ENCODE results near the gene RNU6-8. TPM values are rescaled to one million over a fixed set of nuclear protein-coding genes. Genes with fewer than 3 reads are reported as not detected.

Gene RNU6-8
- polyA plus RNA-seq, 1 of the 3 experiments (the other 2 are of a cell fraction): not detected

DNA sequence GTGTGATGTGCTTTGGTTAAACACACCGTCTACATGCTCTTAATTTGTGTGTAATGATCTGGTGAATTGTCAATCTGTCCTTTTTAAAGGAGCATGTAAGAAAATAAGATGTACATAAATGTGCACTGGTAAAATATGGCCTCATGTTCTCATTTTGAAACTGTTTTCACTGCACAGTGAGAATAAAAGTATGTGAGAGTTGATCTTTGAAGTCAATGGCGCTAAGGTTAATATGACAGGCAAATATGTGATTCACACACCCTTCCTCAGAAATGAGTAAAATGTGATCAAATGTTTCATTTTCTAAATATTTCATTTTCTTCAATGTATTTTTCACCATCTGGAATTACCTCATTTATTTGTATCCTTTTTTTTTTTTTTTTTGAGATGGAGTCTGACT is 9.5 kb downstream of the RNU6-8 start:
- H4K20me1 ChIP-seq (ENCODE audit: insufficient read depth): no peaks in the 10 kb centered on the region
- WGBS (ENCODE audit: low lambda C conversion rate): 82% methylated on average over 2 of the region's 2 CpGs
- no peak overlapping the region for H3K27ac ChIP-seq (ENCODE audit: low read depth in 2 of 2, low read length in 1 of 2)
- TF ChIP-seq, protein P1, sequence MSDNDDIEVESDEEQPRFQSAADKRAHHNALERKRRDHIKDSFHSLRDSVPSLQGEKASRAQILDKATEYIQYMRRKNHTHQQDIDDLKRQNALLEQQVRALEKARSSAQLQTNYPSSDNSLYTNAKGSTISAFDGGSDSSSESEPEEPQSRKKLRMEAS (IDR thresholded peaks at IDR 0.05; ENCODE audit: low read depth): no peak
- TF ChIP-seq EZH2phosphoT487 (IDR thresholded peaks at IDR 0.05; ENCODE audit: borderline replicate concordance, low read depth) (no peak), JUND (IDR thresholded peaks at IDR 0.05) (no peak), ELF1 (IDR thresholded peaks at IDR 0.05) (no peak), TAF1 (IDR thresholded peaks at IDR 0.05; ENCODE audit: borderline replicate concordance, low read depth, low read length) (no peak), PBX3 (IDR thresholded peaks at IDR 0.05) (no peak), NRF1 (IDR thresholded peaks at IDR 0.05; ENCODE audit: low read depth, low read length) (no peak)
- TF ChIP-seq, protein P2, sequence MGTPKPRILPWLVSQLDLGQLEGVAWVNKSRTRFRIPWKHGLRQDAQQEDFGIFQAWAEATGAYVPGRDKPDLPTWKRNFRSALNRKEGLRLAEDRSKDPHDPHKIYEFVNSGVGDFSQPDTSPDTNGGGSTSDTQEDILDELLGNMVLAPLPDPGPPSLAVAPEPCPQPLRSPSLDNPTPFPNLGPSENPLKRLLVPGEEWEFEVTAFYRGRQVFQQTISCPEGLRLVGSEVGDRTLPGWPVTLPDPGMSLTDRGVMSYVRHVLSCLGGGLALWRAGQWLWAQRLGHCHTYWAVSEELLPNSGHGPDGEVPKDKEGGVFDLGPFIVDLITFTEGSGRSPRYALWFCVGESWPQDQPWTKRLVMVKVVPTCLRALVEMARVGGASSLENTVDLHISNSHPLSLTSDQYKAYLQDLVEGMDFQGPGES (IDR thresholded peaks at IDR 0.05; ENCODE audit: low read depth, low read length): no peak
- TF ChIP-seq, protein P3, sequence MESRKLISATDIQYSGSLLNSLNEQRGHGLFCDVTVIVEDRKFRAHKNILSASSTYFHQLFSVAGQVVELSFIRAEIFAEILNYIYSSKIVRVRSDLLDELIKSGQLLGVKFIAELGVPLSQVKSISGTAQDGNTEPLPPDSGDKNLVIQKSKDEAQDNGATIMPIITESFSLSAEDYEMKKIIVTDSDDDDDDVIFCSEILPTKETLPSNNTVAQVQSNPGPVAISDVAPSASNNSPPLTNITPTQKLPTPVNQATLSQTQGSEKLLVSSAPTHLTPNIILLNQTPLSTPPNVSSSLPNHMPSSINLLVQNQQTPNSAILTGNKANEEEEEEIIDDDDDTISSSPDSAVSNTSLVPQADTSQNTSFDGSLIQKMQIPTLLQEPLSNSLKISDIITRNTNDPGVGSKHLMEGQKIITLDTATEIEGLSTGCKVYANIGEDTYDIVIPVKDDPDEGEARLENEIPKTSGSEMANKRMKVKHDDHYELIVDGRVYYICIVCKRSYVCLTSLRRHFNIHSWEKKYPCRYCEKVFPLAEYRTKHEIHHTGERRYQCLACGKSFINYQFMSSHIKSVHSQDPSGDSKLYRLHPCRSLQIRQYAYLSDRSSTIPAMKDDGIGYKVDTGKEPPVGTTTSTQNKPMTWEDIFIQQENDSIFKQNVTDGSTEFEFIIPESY (IDR thresholded peaks at IDR 0.05; ENCODE audit: borderline replicate concordance, low read depth): no peak
- TF ChIP-seq, protein P4, sequence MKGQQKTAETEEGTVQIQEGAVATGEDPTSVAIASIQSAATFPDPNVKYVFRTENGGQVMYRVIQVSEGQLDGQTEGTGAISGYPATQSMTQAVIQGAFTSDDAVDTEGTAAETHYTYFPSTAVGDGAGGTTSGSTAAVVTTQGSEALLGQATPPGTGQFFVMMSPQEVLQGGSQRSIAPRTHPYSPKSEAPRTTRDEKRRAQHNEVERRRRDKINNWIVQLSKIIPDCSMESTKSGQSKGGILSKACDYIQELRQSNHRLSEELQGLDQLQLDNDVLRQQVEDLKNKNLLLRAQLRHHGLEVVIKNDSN (IDR thresholded peaks at IDR 0.05; ENCODE audit: borderline replicate concordance, low read depth): no peak
- ChIA-PET POLR2A (no interaction called here), CTCF (interaction anchor here (1.6 kb wide), 1 partner anchor 11 kb away, joined by 5 read pairs; no protein-coding TSS in a partner anchor)
- peaks cover 0 to 4% of the 10 kb centered on the region in 2 experiments; a peak in 2 of 4 replicates for H3K4me1 ChIP-seq (ENCODE audit: control insufficient read depth in 1 of 2, insufficient read depth in 2 of 2, low read depth in 1 of 2, low read length in 1 of 2)
- H3K9ac ChIP-seq: no peak overlapping the region
- H3F3A ChIP-seq (replicated peaks; ENCODE audit: insufficient read depth): no peaks in the 10 kb centered on the region
- H3K9me2 ChIP-seq: no peaks in the 10 kb centered on the region
- H3K27me3 ChIP-seq (ENCODE audit: insufficient read depth): no peaks in the 10 kb centered on the region
- DNase-seq: no peak
- no peak overlapping the region for H3K4me2 ChIP-seq
- no peaks in the 10 kb centered on the region for H3K79me2 ChIP-seq (ENCODE audit: insufficient read depth)
- H3K36me3 ChIP-seq (replicated peaks in 1 of 2; ENCODE audit: control insufficient read depth in 1 of 2, insufficient read depth in 2 of 2, low read length in 1 of 2): no peaks in the 10 kb centered on the region
- no peak overlapping the region for H2AFZ ChIP-seq (ENCODE audit: low read depth)
- H3K4me3 ChIP-seq (ENCODE audit: low read depth in 2 of 2, low read length in 1 of 2): no peak overlapping the region
- no peaks in the 10 kb centered on the region for H3K9me3 ChIP-seq

GRCh38 chr14:32192712-32193373 is 10.2 kb downstream of the RNU6-8 start:
- H3K9ac ChIP-seq: no peak overlapping the region
- POLR2A ChIA-PET: no interaction called here
- DNase-seq: peak; percentile 27
- CTCF ChIA-PET: interaction anchor here (1.6 kb wide), 1 partner anchor 10 kb away, joined by 5 read pairs; no protein-coding TSS in a partner anchor
- H2AFZ ChIP-seq (ENCODE audit: low read depth): no peak overlapping the region
- H4K20me1 ChIP-seq (ENCODE audit: insufficient read depth): no peaks in the 10 kb centered on the region
- H3K79me2 ChIP-seq (ENCODE audit: insufficient read depth): no peaks in the 10 kb centered on the region
- no peak overlapping the region for H3K27ac ChIP-seq (ENCODE audit: low read depth in 2 of 2, low read length in 1 of 2)
- WGBS (ENCODE audit: low lambda C conversion rate): 48% methylated on average over 2 of the region's 2 CpGs
- no peaks in the 10 kb centered on the region for H3K9me2 ChIP-seq
- no peaks in the 10 kb centered on the region for H3F3A ChIP-seq (replicated peaks; ENCODE audit: insufficient read depth)
- no peaks in the 10 kb centered on the region for H3K27me3 ChIP-seq (ENCODE audit: insufficient read depth)
- H3K4me1 ChIP-seq (ENCODE audit: control insufficient read depth in 1 of 2, insufficient read depth in 2 of 2, low read depth in 1 of 2, low read length in 1 of 2): peaks cover 0 to 4% of the 10 kb centered on the region in 2 experiments; a peak in 2 of 4 replicates
- H3K36me3 ChIP-seq (replicated peaks in 1 of 2; ENCODE audit: control insufficient read depth in 1 of 2, insufficient read depth in 2 of 2, low read length in 1 of 2): no peaks in the 10 kb centered on the region
- no peak overlapping the region for H3K4me3 ChIP-seq (ENCODE audit: low read depth in 2 of 2, low read length in 1 of 2)
- TF ChIP-seq EP300 (IDR thresholded peaks at IDR 0.05; ENCODE audit: borderline replicate concordance in 1 of 2, low read depth in 1 of 2, low read length in 1 of 2) (0 out of 4 replicates have a peak, but pooled peaks of 1 of the 2 experiments have one; percentile 11), RCOR1 (IDR thresholded peaks at IDR 0.05; ENCODE audit: low read length) (no peak), MEF2A (IDR thresholded peaks at IDR 0.05; ENCODE audit: borderline replicate concordance, low read depth) (no peak), TEAD4 (IDR thresholded peaks at IDR 0.05; ENCODE audit: borderline replicate concordance, insufficient read depth) (no peak), NRF1 (IDR thresholded peaks at IDR 0.05; ENCODE audit: low read depth, low read length) (no peak), GATA2 (CRISPR knock-in tag; IDR thresholded peaks at IDR 0.05) (peak; percentile 64)
- H3K4me2 ChIP-seq: no peak overlapping the region
- H3K9me3 ChIP-seq: no peaks in the 10 kb centered on the region
